HepG2 (cell line): Measurements from ENCODE around the gene ABHD2. TPM values are rescaled to one million over a fixed set of nuclear protein-coding genes. Genes with fewer than 3 reads are reported as not detected.

Experiments used
- ETV5 ChIP-seq: IDR thresholded peaks from 2 replicates; pipeline ENCODE4 v1.6.1; 2018; ENCODE audit warnings: missing biosample characterization, missing genetic modification reagents, inconsistent platforms, borderline replicate concordance
- GABPB1 ChIP-seq: IDR thresholded peaks from 2 replicates; pipeline ENCODE4 v1.6.1; 2016; ENCODE audit warnings: mild to moderate bottlenecking, missing genetic modification reagents, moderate library complexity, missing compliant biosample characterization
- HHEX ChIP-seq: IDR thresholded peaks from 2 replicates; pipeline ENCODE4 v1.6.1; 2016; ENCODE audit warnings: control low read depth
- MAX ChIP-seq: IDR thresholded peaks from 2 replicates; pipeline ENCODE4 v1.6.1; 2012; ENCODE audit warnings: inconsistent platforms
- MEIS1 ChIP-seq: sonication (generic); formaldehyde crosslinking; IDR thresholded peaks from 2 replicates; pipeline ENCODE4 v1.9.0; 2021; ENCODE audit warnings: mild to moderate bottlenecking, missing genetic modification reagents, moderate library complexity, borderline replicate concordance
- PAX8 ChIP-seq: sonication (generic); formaldehyde crosslinking; IDR thresholded peaks from 2 replicates; pipeline ENCODE4 v1.8.0; 2022; ENCODE audit warnings: mild to moderate bottlenecking, missing genetic modification reagents, borderline replicate concordance
- PHF8 ChIP-seq: sonication (generic); formaldehyde crosslinking; IDR thresholded peaks from 2 replicates; pipeline ENCODE4 v1.5.0; 2020; ENCODE audit warnings: missing genetic modification reagents
- POGK ChIP-seq: sonication (generic); formaldehyde crosslinking; conservative IDR thresholded peaks from 2 replicates; pipeline ENCODE4 v1.8.0; 2022; ENCODE audit warnings: mild to moderate bottlenecking, moderate library complexity, missing genetic modification reagents
- SNAPC4 ChIP-seq: sonication (generic); formaldehyde crosslinking; IDR thresholded peaks from 2 replicates; pipeline ENCODE4 v1.4.0; 2020; ENCODE audit warnings: mild to moderate bottlenecking, missing genetic modification reagents
- ZMAT3 ChIP-seq: sonication (generic); formaldehyde crosslinking; conservative IDR thresholded peaks from 2 replicates; pipeline ENCODE4 v1.7.0; 2021; ENCODE audit warnings: missing genetic modification reagents
- ZNF282 ChIP-seq: fragments of 450-650 bp; IDR thresholded peaks from 2 replicates; pipeline ENCODE4 v1.6.1; 2018; ENCODE audit not compliant: partially characterized antibody
- ZNF430 ChIP-seq: sonication (generic); formaldehyde crosslinking; IDR thresholded peaks from 2 replicates; pipeline ENCODE4 v1.9.0; 2021; ENCODE audit warnings: mild to moderate bottlenecking, missing genetic modification reagents
- ZNF652 ChIP-seq: IDR thresholded peaks from 2 replicates; pipeline ENCODE4 v1.6.1; 2016; ENCODE audit warnings: low read depth, borderline replicate concordance
- ZNF772 ChIP-seq: sonication (generic); formaldehyde crosslinking; IDR thresholded peaks from 2 replicates; pipeline ENCODE4 v1.5.0; 2020; ENCODE audit warnings: mild to moderate bottlenecking, missing genetic modification reagents
- ZNF776 ChIP-seq: sonication (generic); formaldehyde crosslinking; IDR thresholded peaks from 2 replicates; pipeline ENCODE4 v1.4.0; 2020; ENCODE audit warnings: mild to moderate bottlenecking, missing genetic modification reagents
- ZNF83 ChIP-seq: sonication (generic); formaldehyde crosslinking; IDR thresholded peaks from 2 replicates; pipeline ENCODE4 v1.4.0; 2020; ENCODE audit warnings: missing genetic modification reagents, mild to moderate bottlenecking, borderline replicate concordance
- polyA plus RNA-seq, 8 experiments: library from polyadenylated mRNA; depleted of rRNA in 3 of 8; stranded (reverse) in 7 of 8; unstranded in 1 of 8; fragments of >200 nt; fragmentation: Illumina TruSeq in 4 of 8; extraction: Trizol in 4 of 8; gene quantifications; 2 replicates each; pipeline versions ENCODE4 v1.2.1 to v1.2.3, GENCODE V29; 2011 to 2016; ENCODE audit warnings: low read depth in 4 of 8, missing spikeins in 1 of 8, mixed read lengths in 1 of 8; ENCODE audit not compliant: insufficient read depth in 1 of 8
- total RNA-seq, 5 experiments: library from RNA; depleted of rRNA; stranded (reverse); fragments of >200 nt; fragmentation: Illumina TruSeq; extraction: Trizol; gene quantifications; 2 replicates each; pipeline ENCODE4 v1.2.3, GENCODE V29; 2016; ENCODE audit warnings: low read depth in 1 of 5
- TF ChIP-seq, protein P1 (sequence below): sonication (generic); formaldehyde crosslinking; IDR thresholded peaks from 2 replicates; pipeline ENCODE4 v1.4.0; 2020; ENCODE audit warnings: missing genetic modification reagents

ABHD2 gene
- total and polyA plus RNA-seq, 2 of the 13 experiments (the other 11 are each of a cell fraction or from before 2014, with no cell fraction given): 14.8 to 22.4 TPM

DNA sequence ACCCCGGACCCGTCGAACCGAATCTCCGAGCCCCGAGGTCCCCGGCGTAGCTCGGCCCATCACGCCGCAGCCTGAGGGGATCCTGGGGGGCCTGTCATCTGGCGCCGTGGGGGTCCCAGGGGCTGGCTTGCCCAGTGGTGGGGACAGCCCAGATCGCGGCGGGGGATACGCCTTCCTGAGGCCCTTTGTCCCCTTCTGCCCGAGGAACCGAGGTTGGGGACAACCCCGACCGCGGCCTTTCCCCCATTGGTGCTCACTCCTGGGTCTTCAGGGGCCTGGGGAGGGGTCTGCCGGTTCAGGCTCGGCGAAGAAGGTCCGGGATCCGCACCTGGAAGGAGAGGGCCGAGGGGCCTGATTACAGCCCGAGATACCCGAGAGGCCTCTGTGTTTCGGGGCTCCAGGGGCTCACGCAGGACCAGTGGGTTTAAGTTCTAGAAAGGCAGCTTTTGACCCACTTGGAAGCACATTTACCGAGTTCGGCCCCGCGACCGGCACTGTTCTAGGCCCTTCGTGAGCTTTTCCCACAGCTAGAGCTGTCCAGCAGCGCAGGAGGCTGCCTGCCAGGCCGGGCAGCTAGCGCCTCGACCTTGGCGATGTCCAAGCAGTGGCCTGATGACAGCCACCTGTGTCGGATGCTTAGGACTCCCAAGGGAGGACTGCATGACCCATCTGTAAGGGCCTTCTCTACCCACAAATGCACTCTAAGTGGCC is 504 bp downstream of the ABHD2 start (continued):
- TF ChIP-seq, protein P1, sequence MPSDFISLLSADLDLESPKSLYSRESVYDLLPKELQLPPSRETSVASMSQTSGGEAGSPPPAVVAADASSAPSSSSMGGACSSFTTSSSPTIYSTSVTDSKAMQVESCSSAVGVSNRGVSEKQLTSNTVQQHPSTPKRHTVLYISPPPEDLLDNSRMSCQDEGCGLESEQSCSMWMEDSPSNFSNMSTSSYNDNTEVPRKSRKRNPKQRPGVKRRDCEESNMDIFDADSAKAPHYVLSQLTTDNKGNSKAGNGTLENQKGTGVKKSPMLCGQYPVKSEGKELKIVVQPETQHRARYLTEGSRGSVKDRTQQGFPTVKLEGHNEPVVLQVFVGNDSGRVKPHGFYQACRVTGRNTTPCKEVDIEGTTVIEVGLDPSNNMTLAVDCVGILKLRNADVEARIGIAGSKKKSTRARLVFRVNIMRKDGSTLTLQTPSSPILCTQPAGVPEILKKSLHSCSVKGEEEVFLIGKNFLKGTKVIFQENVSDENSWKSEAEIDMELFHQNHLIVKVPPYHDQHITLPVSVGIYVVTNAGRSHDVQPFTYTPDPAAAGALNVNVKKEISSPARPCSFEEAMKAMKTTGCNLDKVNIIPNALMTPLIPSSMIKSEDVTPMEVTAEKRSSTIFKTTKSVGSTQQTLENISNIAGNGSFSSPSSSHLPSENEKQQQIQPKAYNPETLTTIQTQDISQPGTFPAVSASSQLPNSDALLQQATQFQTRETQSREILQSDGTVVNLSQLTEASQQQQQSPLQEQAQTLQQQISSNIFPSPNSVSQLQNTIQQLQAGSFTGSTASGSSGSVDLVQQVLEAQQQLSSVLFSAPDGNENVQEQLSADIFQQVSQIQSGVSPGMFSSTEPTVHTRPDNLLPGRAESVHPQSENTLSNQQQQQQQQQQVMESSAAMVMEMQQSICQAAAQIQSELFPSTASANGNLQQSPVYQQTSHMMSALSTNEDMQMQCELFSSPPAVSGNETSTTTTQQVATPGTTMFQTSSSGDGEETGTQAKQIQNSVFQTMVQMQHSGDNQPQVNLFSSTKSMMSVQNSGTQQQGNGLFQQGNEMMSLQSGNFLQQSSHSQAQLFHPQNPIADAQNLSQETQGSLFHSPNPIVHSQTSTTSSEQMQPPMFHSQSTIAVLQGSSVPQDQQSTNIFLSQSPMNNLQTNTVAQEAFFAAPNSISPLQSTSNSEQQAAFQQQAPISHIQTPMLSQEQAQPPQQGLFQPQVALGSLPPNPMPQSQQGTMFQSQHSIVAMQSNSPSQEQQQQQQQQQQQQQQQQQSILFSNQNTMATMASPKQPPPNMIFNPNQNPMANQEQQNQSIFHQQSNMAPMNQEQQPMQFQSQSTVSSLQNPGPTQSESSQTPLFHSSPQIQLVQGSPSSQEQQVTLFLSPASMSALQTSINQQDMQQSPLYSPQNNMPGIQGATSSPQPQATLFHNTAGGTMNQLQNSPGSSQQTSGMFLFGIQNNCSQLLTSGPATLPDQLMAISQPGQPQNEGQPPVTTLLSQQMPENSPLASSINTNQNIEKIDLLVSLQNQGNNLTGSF (CRISPR knock-in tag): 0 out of 2 replicates have a peak, but pooled peaks have one; percentile 31
- no peak for TF ChIP-seq ZNF652 (CRISPR knock-in tag)
- TF ChIP-seq ZMAT3 (CRISPR knock-in tag): no peak
- no peak for TF ChIP-seq ZNF282
- TF ChIP-seq ZNF83 (CRISPR knock-in tag): peak; percentile 29; the same call in 1 of the 2 replicates
- TF ChIP-seq MAX: 0 out of 2 replicates have a peak, but pooled peaks have one; percentile 45
- TF ChIP-seq ZNF772 (CRISPR knock-in tag): peak; percentile 40; the same call in 1 of the 2 replicates
- TF ChIP-seq POGK: peak; percentile 48; the same call in 1 of the 2 replicates
- 0 out of 2 replicates have a peak, but pooled peaks have one; percentile 49 for TF ChIP-seq ZNF776
- no peak for TF ChIP-seq HHEX (CRISPR knock-in tag)
- peak; percentile 42; the same call in 1 of the 2 replicates for TF ChIP-seq PHF8 (CRISPR knock-in tag)
- TF ChIP-seq MEIS1 (CRISPR knock-in tag): peak; percentile 49; the same call in 1 of the 2 replicates
- 0 out of 2 replicates have a peak, but pooled peaks have one; percentile 47 for TF ChIP-seq SNAPC4
- peak; percentile 5; the same call in 1 of the 2 replicates for TF ChIP-seq GABPB1 (CRISPR knock-in tag)
- 0 out of 2 replicates have a peak, but pooled peaks have one; percentile 23 for TF ChIP-seq PAX8
- no peak for TF ChIP-seq ETV5
- TF ChIP-seq ZNF430 (CRISPR knock-in tag): 0 out of 2 replicates have a peak, but pooled peaks have one; percentile 28
